HG02840 (cell line): ENCODE measurements around the gene GTF2A1L.

Experiments
- ATAC-seq: cut with Tn5 transposase; IDR thresholded peaks from one replicate; pipeline ENCODE4 v1.9.1; 2021; ENCODE audit warnings: mild to moderate bottlenecking, moderate library complexity, moderate number of reproducible peaks; ENCODE audit not compliant: unreplicated experiment, low FRiP score

Gene GTF2A1L

DNA sequence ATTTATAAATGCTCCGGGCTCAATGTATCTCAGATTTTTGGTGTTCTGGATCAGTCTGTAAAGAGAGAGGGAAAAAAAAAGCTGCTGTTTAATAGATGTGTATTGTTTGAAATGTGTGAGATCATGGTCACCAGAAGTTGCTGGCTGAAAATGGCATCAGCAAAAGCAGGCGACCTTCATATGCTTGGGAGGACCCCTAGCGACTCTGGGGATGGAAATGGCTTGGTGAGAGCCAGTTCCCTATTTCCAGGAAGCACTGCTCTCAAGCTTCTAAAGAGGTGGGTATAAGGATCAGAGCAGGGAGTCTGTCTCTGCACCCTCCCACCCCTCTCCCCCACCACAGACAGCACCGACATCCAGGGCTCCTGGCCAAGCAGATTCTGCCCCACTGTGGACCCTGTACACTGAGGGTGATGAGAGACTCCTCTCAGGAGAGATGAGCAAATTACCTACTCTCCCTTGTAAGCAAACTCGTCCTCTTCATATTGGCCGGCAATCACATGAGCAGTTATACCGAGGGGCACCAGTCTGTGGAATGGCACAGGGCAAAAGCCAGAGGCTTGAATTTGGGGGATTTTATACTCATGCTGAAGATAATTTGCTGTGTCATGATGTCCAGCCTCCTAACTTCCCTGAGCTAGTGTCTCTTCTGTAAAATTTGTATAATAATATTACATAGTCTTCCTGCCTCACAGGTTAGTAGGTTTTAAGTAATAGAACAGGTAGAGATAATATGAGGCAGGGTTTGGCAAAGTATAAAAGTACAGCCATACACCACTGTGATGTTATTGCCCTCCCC, 108.2 kb downstream of the GTF2A1L start:
- no peak for ATAC-seq

- ATAC-seq, result no peak
Observed at GRCh38 chr2:48727560-48727959, 109.9 kb downstream of the GTF2A1L start.

DNA sequence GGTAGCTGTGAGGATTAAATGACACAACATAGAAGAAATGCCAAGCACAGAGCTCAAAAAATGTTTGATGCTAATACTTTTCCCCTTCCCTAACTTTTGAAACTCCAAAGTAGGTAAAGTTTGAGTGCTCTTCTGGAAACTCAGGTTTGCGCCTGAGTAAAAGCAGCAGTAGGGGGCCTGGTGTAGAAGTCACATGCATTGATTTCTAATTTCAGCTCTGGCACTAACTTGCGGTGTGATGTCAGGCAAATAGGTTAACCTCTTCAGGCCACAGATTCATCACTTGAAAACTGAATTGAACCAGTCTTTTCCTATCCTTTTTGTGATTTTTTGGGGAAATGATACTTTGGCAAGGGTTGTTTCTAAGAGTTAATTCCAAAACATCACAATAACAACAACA, 110.6 kb downstream of the GTF2A1L start:
- ATAC-seq, result no peak

GRCh38 chr2:48728840-48729239, 111.2 kb downstream of the GTF2A1L start:
- no peak for ATAC-seq
